ENCODE results near the gene SMARCA2. TPM values are rescaled to one million over a fixed set of nuclear protein-coding genes. Genes with fewer than 3 reads are reported as not detected.

SMARCA2 gene
- total RNA-seq, 2 donors from 2014 or later: 118 to 177 TPM

GRCh38 chr9:1997646-1998045 lies 17.5 kb upstream of the SMARCA2 start:
- H3K36me3 ChIP-seq: no peaks in the 10 kb centered on the region
- H3K27me3 ChIP-seq (replicated peaks; ENCODE audit: insufficient read depth): no peaks in the 10 kb centered on the region
- no peak for TF ChIP-seq CTCF (IDR thresholded peaks at IDR 0.05)
- DNase-seq (ENCODE audit: low spot score) (no peak), ATAC-seq (ENCODE audit: insufficient number of reproducible peaks, low FRiP score, low read depth) (no peak)
- H3K27ac ChIP-seq: no peak overlapping the region
- no peak overlapping the region for H3K4me3 ChIP-seq
- H3K9me3 ChIP-seq: no peaks in the 10 kb centered on the region
- no peaks in the 10 kb centered on the region for H3K4me1 ChIP-seq (ENCODE audit: control insufficient read depth in 1 of 2, low read depth in 2 of 2)

GRCh38 chr9:1998111-1998510 lies 17.0 kb upstream of the SMARCA2 start:
- no peak overlapping the region for H3K4me3 ChIP-seq
- no peaks in the 10 kb centered on the region for H3K27me3 ChIP-seq (replicated peaks; ENCODE audit: insufficient read depth)
- no peak for TF ChIP-seq CTCF (IDR thresholded peaks at IDR 0.05)
- H3K4me1 ChIP-seq (ENCODE audit: control insufficient read depth in 1 of 2, low read depth in 2 of 2): no peaks in the 10 kb centered on the region
- H3K27ac ChIP-seq: no peak overlapping the region
- DNase-seq (ENCODE audit: low spot score) (no peak), ATAC-seq (ENCODE audit: insufficient number of reproducible peaks, low FRiP score, low read depth) (no peak)
- no peaks in the 10 kb centered on the region for H3K36me3 ChIP-seq
- no peaks in the 10 kb centered on the region for H3K9me3 ChIP-seq

- Histone ChIP-seq H3K36me3 (no peaks in the 10 kb centered on the region), H3K4me3 (no peak overlapping the region), H3K4me1 (ENCODE audit: control insufficient read depth in 1 of 2, low read depth in 2 of 2) (no peaks in the 10 kb centered on the region), H3K9me3 (no peaks in the 10 kb centered on the region), H3K27me3 (replicated peaks; ENCODE audit: insufficient read depth) (no peaks in the 10 kb centered on the region), H3K27ac (no peak overlapping the region)
- no peak for ATAC-seq (ENCODE audit: insufficient number of reproducible peaks, low FRiP score, low read depth)
- DNase-seq (ENCODE audit: low spot score): no peak
- no peak for TF ChIP-seq CTCF (IDR thresholded peaks at IDR 0.05)
Measured at GRCh38 chr9:2000314-2000713, 14.8 kb upstream of the SMARCA2 start.

GRCh38 chr9:2008372-2008771 lies 6.8 kb upstream of the SMARCA2 start:
- Histone ChIP-seq H3K4me1 (ENCODE audit: control insufficient read depth in 1 of 2, low read depth in 2 of 2) (peaks cover under 1 to 2% of the 10 kb centered on the region in 2 donors), H3K36me3 (no peaks in the 10 kb centered on the region), H3K27ac (no peak overlapping the region), H3K4me3 (no peak overlapping the region), H3K9me3 (no peaks in the 10 kb centered on the region), H3K27me3 (replicated peaks; ENCODE audit: insufficient read depth) (no peaks in the 10 kb centered on the region)
- ATAC-seq (ENCODE audit: insufficient number of reproducible peaks, low FRiP score, low read depth) (no peak), DNase-seq (ENCODE audit: low spot score) (no peak)
- TF ChIP-seq CTCF (IDR thresholded peaks at IDR 0.05): no peak

- no peaks in the 10 kb centered on the region for H3K27me3 ChIP-seq (replicated peaks; ENCODE audit: insufficient read depth)
- ATAC-seq (ENCODE audit: insufficient number of reproducible peaks, low FRiP score, low read depth): no peak
Measured at GRCh38 chr9:2012347-2012746, 2.8 kb upstream of the SMARCA2 start.

More at GRCh38 chr9:2012347-2012746, 2.8 kb upstream of the SMARCA2 start:
- no peaks in the 10 kb centered on the region for H3K36me3 ChIP-seq
- no peaks in the 10 kb centered on the region for H3K9me3 ChIP-seq
- peaks cover 4 to 11% of the 10 kb centered on the region in 2 donors for H3K4me1 ChIP-seq (ENCODE audit: control insufficient read depth in 1 of 2, low read depth in 2 of 2)
- no peak overlapping the region for H3K27ac ChIP-seq
- no peak overlapping the region for H3K4me3 ChIP-seq
- TF ChIP-seq CTCF (IDR thresholded peaks at IDR 0.05): no peak
- DNase-seq (ENCODE audit: low spot score): no peak
